Measurements from ENCODE around the gene SPOCK2. TPM values are rescaled to one million over a fixed set of nuclear protein-coding genes. Genes with fewer than 3 reads are reported as not detected.
"Not testable (repeated sequence)": the region's sequence is repeated elsewhere in the genome, so short reads cannot be mapped to it uniquely, and the experiment has no call there.

SPOCK2 gene
- total RNA-seq, 1 donor from 2014 or later: 9.6 TPM

DNA sequence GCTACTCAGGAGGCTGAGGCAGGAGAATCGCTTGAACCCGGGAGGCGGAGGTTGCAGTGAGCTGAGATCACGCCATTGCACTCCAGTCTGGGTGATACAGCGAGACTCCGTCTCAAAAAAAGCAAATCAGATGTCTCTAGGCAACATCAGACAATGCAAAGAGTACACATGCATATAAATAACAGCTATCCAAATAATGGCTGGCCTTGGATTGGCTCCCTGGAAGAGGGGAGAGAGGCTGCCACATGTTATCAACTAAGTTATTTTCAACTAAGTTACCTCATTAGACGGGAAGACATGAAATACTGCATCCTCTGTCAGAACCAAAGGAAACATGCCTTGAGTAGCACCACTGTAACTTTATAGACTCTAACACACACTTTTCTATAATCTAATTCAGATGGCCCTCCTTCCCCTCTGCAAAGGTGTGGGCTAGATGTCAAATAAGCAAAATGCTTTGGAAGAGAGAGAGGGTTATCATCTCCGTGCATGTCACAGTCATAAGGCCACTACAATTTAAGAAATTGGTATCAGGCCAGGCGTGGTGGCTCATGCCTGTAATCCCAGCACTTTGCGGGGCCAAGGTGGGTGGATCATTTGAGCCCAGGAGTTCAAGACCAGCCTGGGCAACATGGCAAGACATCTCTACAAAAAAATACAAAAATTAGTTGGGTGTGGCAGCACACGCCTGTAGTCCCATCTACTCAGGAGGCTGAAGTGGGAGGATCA lies 22.5 kb upstream of the SPOCK2 start:
- DNase-seq (no peak), ATAC-seq (ENCODE audit: poor library complexity) (peak; percentile 83)
- intact Hi-C loops (cut with DNase I): no loop called here

GRCh38 chr10:72109636-72110157 lies 21.3 kb upstream of the SPOCK2 start:
- ATAC-seq (ENCODE audit: poor library complexity) (no peak), DNase-seq (no peak)
- intact Hi-C loops (cut with DNase I): loop anchor here (10.0 kb wide), 1 partner anchor 55 kb away; no protein-coding TSS in a partner anchor

DNA sequence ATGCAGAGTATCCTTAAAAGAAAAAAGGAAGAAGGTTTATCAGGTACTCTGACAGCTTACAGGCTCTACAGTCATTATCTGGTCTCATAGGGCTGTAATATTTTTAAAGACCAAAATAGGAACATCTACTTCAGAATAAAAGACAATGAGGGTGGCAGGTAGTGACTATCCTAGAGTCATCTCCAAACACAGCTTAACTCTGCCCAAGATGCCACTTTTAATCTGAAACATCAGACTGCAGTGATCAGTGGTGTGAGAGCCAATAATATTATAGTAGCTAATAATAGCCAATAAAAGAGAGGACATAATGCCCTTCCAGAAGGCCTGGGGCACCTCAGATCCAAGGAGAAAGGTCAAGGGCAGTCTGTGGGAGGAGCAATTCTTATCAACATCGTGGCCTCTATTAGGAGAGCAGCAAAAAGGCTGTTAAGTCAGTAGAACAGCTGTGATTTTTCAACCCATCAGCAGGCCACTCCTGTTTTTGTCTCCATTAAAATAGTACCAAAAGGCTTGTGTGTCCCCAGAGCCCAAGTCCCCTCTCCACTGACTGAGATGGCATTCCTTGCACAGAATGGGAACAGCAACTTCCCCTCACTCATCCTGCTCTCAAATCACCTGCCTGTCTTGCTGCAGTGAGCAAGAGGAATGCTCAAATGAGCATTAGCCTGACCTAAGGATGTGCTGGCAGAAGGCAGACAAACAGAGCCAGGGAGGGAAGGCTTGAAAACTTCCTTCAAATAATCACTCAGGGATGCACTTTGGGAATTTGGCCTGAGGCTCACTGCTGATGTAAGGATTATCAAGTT lies 20.7 kb upstream of the SPOCK2 start:
- peak; percentile 13 for ATAC-seq (ENCODE audit: poor library complexity)
- intact Hi-C loops (cut with DNase I): loop anchor here (10.0 kb wide), 1 partner anchor 54 kb away; no protein-coding TSS in a partner anchor
- no peak for DNase-seq

DNA sequence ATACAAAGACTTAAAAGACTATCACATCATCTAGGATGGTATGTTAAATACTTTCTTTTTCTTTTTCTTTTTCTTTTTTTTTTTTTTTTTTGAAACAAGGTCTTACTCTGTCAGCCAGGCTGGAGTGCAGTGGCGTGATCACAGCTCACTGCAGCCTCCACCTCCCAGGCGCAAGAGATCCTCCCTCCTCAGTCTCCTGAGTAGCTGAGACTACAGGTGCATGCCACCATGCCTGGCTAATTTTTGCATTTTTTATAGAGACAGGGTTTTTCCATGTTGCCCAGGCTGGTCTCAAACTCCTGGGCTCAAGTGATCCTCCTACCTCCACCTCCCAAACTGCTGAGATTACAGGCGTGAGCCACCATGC lies 19.6 kb upstream of the SPOCK2 start:
- intact Hi-C loops (cut with DNase I): loop anchor here (10.0 kb wide), 1 partner anchor 53 kb away; no protein-coding TSS in a partner anchor
- not testable (repeated sequence) for ATAC-seq (ENCODE audit: poor library complexity); DNase-seq

- ATAC-seq (ENCODE audit: poor library complexity): no peak
- DNase-seq: no peak
- intact Hi-C loops (cut with DNase I): loop anchor here (10.0 kb wide), 1 partner anchor 53 kb away; no protein-coding TSS in a partner anchor
These were observed 19.1 kb upstream of the SPOCK2 start for GRCh38 chr10:72107325-72108003.

GRCh38 chr10:72106896-72107295 lies 18.5 kb upstream of the SPOCK2 start:
- ATAC-seq (ENCODE audit: poor library complexity) (no peak), DNase-seq (no peak)
- intact Hi-C loops (cut with DNase I): loop anchor here (10.0 kb wide), 1 partner anchor 52 kb away; no protein-coding TSS in a partner anchor

DNA sequence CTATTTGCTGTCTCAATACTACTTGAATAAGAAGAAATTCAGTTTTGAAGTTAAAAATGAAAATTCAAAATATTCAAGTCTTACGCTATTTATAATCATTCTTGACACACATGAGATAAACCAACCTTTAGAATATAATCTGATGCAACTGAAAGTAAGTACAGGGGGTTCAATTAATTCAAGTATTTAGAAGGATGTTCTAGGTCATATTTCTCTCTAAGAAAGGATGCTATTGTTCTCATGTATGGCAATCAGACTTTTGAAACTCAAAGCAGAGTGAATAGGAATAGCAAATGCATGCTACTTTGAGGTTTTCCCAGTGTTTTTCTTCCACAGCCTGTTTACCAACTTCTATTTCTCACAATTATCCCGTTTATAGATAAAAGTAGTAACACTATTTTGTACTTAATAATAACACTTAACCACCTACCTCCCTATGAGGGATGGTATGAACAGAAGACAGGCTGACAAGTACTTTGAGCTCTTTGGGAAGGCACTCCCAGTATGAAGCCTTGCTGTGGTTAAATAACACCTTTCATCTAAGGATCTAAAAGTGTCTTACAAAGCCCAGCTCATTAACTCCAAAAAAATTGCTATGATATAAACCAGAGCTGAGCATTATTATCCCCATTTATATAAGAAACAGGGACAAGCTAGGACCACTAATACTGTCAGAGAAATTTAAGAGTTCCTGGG lies 18.0 kb upstream of the SPOCK2 start:
- ATAC-seq (ENCODE audit: poor library complexity) (no peak), DNase-seq (no peak)
- intact Hi-C loops (cut with DNase I): loop anchor here (10.0 kb wide), 1 partner anchor 52 kb away; no protein-coding TSS in a partner anchor

DNA sequence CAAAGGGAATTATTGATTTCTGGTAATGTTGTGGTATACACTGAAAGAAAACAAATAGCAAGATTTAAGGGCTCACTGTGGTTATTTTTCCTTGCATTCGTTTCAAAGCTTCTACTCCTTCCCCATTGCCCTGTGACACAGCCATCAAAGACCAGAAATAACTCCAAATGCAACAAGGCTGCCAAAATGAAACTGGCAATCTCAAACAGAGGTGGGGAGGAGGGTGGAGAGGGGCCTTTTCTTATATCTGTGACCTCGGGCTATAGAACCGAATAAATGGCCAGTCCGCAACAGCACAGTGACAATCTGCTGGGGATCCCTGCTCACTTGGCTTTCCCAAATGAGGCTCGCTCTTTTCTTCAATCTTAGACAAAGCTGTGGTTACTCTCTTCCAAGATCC lies 17.4 kb upstream of the SPOCK2 start:
- DNase-seq (no peak), ATAC-seq (ENCODE audit: poor library complexity) (peak; percentile 42)
- intact Hi-C loops (cut with DNase I): loop anchor here (10.0 kb wide), 1 partner anchor 51 kb away; no protein-coding TSS in a partner anchor

- intact Hi-C loops (cut with DNase I): loop anchor here (10.0 kb wide), 1 partner anchor 50 kb away; no protein-coding TSS in a partner anchor
- peak; percentile 16 for ATAC-seq (ENCODE audit: poor library complexity)
- DNase-seq: no peak
These were observed 16.7 kb upstream of the SPOCK2 start for GRCh38 chr10:72105098-72105475.

GRCh38 chr10:72104472-72105097 lies 16.2 kb upstream of the SPOCK2 start:
- intact Hi-C loops (cut with DNase I): loop anchor here (10.0 kb wide), 1 partner anchor 50 kb away; no protein-coding TSS in a partner anchor
- ATAC-seq (ENCODE audit: poor library complexity): no peak
- no peak for DNase-seq

DNA sequence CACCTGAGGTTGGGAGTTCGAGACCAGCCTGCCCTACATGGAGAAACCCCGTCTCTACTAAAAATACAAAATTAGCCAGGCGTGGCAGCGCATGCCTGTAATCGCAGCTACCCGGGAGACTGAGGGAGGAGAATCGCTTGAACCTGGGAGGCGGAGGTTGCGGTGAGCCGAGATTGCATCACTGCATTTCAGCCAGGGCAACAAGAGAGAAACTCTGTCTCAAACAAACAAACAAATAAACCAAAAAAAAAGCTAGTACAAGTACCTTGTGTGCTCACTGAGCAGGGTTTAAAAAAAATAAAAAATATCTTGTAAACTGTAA lies 11.2 kb upstream of the SPOCK2 start:
- no peak for ATAC-seq (ENCODE audit: poor library complexity)
- intact Hi-C loops (cut with DNase I): no loop called here
- no peak for DNase-seq

DNA sequence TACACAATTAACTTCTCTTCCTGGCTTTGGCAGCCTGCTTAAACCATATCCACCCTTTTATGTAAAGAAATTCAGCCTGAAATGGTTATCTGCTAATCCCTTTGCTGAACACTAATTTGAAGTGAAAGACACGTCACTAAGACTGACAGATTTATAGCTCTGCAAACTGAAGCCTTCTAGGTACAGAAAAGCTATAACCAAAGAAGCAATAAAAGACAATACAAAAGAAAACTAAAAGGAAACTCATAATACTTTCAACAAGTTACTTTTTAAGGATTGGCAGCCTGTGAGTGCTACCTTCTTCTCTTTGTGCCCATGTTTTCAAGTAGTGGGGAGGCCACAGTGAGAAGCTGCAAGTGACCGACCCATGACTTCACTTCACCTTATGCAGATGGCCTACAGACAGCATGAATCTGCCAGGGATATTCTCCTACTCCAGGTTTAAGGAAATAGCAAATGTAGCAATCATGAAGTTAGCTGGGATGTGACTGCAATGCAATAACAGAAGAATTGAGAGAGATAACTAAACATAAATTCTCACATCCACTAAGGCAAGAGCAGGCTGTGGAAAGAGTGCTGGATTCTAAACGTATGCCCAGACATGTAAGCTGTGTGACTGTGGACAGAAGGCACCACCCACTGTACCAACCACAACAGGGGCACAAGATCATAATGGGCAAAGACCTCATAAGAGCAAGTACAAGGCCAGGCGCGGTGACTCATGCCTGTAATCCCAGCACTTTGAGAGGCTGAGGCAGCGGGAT lies 10.7 kb upstream of the SPOCK2 start:
- intact Hi-C loops (cut with DNase I): no loop called here
- ATAC-seq (ENCODE audit: poor library complexity) (no peak), DNase-seq (no peak)

GRCh38 chr10:72098301-72098835 lies 10.0 kb upstream of the SPOCK2 start:
- ATAC-seq (ENCODE audit: poor library complexity): peak; percentile 8
- no peak for DNase-seq

DNA sequence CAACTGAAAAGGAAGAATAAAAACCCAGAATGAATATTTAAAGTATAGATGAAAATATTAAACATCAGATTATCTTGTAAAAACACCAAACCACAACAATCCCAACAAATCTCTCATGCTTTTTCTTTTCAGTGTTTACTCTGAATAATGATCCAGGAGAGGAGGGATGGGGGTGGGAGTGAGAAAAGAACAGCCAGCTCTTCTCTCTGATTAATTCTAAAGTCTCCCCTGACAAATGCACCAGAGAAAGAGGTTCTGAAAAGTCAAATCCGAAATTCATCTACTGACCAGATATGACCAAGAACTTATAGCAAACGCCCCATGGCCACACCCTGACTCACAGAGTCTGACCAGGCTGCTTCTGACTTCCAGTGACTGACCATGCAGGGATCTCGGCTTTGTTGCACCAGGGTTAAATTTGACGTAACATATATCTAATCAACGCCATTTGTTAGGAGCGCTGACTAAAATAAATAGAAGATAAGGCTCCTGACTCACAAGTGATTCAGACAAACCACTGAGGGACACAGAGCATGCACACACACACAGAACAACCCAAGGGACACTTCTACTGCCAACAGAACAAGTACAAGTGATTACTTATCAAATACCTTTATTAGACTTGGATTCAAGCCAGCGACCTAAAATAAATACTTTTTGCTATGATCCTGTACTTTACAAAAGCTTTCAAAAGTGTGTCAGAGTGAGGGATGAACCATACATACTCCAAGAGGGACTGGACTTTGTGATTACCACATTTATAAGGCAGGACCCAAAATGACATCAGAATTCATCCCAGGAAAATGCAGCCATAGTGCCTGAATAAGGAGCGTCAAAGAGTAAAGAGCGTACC lies 9.3 kb upstream of the SPOCK2 start:
- intact Hi-C loops (cut with DNase I): no loop called here
- peak; percentile 92 for ATAC-seq (ENCODE audit: poor library complexity)
- DNase-seq: no peak

More at GRCh38 chr10:72098301-72098835, 10.0 kb upstream of the SPOCK2 start:
- intact Hi-C loops (cut with DNase I): no loop called here

- DNase-seq: no peak
- ATAC-seq (ENCODE audit: poor library complexity): no peak
- intact Hi-C loops (cut with DNase I): no loop called here
These were observed 8.0 kb upstream of the SPOCK2 start for GRCh38 chr10:72096115-72097000.
